Measurements from ENCODE around the gene CTSH.

Gene CTSH

DNA sequence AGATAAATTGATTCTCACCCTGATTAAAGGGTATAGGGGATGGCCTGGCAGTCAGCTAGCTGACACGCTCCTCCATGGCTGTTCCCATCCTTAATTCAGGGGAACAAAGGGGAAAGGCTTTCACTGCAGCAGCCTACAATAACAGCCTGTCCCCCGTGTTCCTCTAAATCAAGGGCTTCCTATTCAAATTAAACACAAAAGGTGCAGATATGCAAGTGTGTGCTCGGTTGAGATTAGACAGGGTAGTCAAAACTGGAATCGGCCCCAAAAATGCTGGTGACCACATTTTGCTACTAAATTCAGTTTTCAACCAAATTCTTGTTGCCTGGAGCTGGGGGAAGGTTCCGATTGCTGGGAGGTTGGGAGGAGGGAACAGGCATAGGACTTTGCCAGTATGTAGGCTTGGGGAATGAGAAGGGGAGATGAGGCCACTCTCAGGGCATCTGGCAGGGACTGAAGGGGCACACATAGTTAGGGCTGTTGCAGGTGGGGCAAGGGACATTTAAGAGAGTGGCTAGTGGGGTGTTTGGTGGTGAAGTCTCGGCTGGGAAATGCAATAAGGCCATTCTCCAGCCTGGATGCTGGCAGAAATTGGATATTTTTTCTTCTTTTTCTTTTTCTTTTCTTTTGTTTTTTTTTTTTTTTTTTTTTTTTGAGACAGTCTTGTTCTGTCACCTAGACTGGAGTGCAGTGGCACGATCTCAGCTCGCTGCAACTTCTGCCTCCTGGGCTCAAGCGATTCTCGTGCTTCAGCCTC, 32.9 kb upstream of the CTSH start:
- no peak for DNase-seq

DNA sequence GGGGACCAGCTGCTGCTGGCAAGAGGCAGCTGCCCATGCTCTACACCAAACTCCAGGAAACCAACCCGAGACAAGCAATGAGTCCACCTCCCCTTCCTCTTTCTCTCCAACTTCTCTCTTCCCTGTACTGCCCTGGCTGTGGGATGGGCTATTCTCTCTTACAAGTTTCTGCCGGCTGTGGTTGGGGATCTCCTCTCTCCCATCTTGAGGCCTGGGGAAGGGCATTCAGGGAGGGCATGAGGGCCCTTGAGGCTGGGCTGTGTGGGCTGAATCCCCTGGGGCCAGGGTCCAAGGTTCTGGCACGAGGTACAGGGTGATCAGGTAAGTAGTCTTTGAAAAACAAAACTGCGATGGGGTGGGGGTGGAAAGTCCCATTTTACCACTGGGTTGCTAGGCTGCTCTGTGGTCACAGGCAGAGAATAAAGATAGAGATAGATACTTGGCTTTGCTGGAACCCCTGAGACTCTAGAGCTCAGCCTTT, 32.3 kb upstream of the CTSH start:
- DNase-seq, result no peak

DNA sequence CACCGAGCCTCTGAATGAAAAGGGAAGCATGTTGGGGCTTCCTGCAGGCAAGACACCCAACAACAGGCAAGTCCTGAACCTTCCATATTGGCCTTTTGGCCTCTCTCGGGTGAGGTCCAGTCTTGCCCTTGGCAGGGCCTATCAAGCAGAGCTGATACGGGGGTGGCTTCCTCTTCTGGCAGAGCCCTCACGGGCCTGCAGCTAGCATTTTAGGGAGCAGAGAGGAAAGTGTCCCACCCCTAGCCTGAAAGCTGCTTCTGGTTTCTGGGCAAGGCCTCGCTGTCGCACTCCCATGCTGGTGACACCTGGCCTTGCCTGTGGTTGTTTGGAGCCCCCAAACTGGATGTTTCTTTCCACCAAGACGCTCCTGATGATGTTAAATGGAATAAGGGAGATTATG, 31.8 kb upstream of the CTSH start:
- DNase-seq, result no peak

- no peak for DNase-seq
These were observed 29.5 kb upstream of the CTSH start for GRCh38 chr15:78974272-78974918.

DNA sequence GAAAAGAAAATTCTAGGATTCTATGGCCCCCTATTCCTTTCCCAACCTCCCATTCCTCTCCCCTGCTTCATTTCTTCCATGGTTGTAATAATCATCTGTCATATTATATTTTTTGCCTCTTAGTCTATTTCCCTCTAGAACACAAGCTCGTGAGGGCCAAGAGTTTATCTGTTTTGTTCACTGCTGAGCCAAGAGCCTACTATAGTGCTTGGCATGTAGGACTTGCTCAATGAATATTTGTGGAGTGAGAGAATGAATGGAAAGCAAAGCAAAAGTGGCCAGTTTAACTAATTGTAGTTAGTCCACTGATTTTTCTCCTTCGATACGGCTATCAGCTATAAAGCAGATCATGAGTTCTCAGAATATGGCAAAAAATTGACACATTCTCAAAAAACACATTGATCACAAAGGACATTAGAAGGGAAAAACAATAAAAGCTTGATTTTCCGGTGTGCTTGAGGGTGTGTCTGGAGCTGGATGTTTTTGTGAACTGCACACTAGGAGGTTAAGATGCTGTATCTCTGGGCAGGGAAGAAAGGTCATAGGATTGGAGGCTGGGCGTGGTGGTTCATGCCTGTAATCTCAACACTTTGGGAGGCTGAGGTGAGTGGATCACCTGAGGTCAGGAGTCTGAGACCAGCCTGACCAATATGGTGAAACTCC, 25.0 kb upstream of the CTSH start:
- DNase-seq, result no peak

DNA sequence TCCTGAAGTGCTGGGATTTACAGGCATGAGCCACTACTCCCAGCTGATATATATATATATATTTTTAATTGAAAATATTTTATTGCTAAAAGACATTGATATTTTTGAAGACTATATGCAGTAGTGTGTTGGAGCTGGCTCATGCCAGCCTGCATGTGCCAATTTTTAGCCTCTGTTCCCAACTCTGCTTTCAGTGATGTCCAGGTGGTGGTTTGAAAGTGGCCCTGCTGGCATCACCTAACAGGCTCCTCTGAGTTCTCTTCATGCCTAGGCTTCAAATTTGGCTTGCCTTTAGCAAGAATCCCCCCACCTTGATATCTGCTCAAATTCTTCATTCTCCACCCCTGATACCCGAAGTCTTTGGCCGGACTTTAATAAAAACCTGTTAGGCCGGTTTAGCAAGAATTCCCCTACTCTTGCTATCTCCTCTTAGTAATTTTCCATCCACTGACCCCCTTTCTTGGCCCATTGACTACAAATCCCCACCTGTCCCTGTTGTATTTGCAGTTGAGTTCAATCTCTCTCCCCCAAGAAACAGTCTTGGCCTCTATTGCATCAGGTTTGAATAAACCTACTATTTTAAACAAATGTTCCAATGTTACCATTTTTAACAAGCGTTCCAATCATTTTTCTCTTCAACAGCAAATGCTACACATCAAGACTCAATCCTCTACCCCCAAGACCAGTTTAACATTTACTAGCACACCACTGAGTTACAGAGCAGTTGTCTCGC, 23.9 kb upstream of the CTSH start:
- no peak for DNase-seq

DNA sequence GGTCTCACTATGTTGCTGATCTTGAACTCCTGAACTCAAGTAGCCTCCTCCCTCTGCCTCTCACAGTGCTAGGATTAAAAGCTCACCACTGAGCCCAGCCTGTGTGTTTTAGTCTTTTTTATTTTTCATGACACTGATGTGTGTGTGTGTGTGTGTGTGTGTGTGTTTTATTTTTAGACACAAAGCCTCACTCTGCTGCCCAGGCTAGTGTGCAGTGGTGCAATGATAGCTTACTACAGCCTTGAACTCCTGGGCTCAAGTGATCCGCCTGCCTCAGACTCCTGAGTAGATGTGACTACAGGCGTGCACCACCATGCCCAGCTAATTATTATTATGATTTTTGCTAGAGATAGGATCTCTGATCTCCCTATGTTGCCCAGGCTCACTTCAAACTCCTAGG, 23.3 kb upstream of the CTSH start:
- DNase-seq, result no peak

GRCh38 chr15:78960308-78960707, 15.5 kb upstream of the CTSH start:
- no peak for DNase-seq

GRCh38 chr15:78959360-78959759, 14.5 kb upstream of the CTSH start:
- no peak for DNase-seq

DNA sequence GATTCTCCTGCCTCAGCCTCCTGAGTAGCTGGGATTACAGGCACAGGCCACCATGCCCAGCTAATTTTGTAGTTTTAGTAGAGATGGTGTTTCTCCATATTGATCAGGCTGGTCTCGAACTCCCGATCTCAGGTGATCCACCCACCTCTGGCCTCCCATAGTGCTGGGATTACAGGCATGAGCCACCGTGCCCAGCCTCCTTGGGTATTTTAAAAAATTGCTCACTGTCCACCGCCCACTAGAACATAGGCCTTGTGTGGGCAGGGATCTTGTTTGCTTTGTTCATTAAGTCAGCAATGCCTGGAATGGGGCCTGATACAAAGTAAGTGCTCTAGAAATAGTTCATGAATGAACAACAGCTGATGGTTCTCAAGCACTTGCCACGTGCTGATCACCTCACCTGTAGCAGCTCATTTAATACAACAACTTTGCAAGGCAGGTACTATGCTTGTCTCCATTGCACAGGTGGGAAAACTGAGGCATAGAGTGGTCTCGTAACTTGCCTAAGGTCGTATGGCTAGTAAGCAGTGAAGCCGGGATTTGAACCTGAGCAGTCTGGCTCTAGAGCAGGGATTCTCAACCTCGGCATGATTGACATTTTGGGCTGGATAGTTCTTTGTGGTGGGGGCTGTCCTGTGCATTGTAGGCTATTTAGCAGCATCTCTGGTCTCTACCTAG, 12.7 kb upstream of the CTSH start:
- no peak for DNase-seq

DNA sequence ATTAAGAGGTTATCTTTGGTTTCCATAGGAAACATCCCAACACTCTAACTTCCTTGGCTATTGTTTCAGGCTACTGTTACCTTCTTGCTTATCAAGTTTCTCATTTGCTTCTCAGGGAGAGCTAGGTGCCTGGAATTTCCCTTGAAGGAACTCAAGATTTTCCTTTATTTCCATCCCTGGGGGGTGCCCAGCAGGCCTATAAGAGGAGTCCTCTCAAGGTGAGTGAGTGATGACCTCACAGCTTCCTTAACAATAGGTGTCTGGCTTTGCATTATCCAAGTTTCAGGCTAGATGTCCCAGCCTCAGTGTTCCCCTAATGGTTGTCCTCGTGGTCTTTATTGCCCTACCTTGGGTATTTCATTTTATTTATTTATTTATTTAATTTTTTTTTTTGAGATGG, 12.1 kb upstream of the CTSH start:
- no peak for DNase-seq

- no peak for DNase-seq
These were observed 10.5 kb upstream of the CTSH start for GRCh38 chr15:78955355-78955754.

DNA sequence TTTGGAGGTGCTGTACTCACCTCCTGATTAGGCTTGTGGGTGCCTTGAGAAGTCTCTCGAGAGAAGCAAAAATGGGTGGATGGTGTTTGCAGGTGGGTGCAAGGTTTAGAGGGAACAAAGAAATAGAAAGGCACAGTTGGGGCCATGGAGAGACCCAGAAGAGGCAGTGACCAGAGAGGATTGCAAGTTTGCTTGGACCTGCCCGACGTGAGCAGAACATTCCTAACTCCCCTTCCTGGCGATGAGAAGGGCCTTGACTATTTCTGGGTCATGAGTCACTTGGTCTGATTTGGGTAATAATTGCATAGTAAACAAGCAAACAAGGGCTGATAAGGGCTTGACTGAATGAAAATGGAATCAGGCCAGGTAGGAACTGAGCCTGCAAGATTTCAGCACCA, 7.0 kb upstream of the CTSH start:
- peak; percentile 31 for DNase-seq

DNA sequence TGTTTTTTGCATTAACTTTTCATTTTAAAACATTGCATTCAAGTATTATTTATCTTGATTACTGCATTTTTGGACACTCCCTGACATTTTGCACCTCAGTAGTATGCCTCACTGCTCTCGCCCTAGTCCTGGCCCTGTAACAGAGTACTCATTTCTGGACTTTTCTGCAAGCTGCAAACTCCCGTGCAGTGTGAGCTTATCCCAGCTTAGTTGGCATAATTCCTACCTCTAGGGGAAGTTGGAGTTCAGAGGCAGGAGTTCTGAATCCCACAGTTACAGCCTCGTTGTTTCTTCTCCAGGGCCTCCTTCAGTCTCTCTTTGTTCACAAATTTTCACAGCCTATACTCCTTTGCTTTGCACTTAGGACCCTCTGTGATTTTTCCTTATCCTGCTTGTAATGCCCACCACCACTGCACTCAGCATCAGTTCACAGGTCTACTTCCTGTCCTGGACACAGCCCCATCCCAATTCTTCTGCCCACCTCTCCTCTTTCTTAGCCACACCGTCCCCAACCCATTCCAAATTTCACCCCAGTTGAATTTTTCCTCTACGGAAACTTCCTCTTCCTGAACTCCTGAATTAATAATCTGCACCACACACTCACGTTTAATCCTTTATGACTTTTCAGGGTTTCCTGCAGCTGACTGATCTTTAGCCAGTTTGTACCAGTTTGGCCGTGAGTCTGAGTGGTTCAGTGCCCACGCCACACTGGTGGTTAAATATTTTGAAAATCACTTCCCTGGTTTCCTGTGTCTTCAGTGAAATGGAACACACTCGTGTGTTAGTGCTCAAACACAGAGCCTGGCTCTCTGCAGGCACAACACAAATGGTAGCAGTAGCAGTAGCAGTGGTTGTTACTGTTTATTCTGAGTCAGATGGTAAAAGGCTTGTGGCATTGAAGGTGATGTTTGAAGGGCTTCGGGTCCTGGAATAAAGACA, 6.3 kb upstream of the CTSH start:
- DNase-seq, result peak; percentile 42

GRCh38 chr15:78950343-78950742, 5.5 kb upstream of the CTSH start:
- DNase-seq, result no peak

DNA sequence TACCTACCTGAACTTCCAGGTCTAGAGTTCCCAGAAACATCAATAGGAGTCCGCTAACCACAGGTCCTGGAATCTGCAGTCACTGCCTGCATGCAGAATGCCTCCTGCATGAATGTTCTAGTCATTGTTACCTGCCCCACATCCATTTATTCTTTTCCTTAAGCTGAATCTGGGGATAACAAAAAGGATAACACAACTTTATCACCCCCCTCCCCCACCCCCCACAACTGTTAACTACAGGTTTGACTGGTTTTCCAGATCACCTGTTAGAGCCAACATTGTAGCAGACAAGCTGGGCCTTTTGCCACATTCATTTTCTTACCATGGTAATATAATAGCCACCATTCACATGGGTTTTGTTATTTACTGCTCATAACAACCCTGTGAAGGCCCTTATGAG, 4.6 kb upstream of the CTSH start:
- no peak for DNase-seq

- no peak for DNase-seq
These were observed 2.7 kb upstream of the CTSH start for GRCh38 chr15:78947506-78947905.

GRCh38 chr15:78946493-78946892, 1.6 kb upstream of the CTSH start:
- DNase-seq, result no peak

DNA sequence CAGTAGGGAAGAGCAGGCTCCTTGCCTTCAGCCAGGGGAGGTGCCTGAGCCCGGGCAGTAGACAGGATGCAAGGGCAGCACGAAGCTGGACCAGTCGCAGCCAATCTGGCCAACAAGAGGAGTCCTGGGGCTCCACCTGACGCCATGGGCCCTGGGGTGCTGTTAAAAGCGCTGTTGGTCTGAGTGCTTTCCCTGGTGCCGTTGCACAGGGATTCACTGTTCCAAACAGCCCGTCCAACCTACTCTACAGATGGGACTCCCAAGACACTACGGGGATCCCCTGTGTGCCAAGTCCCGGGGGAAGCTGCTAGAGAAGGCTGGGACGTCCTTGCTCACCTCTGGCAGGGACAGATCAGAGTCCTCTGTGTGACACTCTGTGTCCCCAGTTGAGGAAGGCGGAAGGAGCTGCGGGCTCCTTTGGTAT, 632 bp downstream of the CTSH start:
- no peak for DNase-seq

- no peak for DNase-seq
These were observed 1.2 kb downstream of the CTSH start for GRCh38 chr15:78943692-78944091.

DNA sequence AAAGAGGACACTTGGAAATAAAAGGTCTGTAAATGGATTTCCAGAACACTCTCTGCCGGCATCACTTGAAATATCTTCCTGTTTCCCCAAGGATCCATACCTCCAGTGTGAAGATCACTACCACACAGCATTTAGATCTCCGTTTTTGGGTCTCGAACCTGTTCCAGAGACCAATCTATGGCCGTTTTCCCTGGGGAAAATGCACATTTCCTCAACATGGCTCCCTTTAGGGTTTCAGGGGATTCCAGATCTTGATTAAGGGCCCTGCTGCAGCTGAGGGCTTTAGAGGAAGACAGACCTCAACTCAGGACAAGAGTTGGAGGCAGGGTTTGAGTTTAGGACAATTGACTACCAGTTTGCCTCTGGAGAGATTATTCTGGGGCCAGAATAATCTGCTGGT, 2.1 kb downstream of the CTSH start:
- no peak for DNase-seq

Data from HCEC 1CT (cell line).